T-helper 17 cell (primary cell): ENCODE measurements around the gene TCEAL4. TPM values are rescaled to one million over a fixed set of nuclear protein-coding genes. Genes with fewer than 3 reads are reported as not detected.

ENCODE experiments used
- ATAC-seq: fragments of 150-1000 bp; cut with Tn5 transposase; 2 replicates; pipeline ENCODE4 v1.10.0; 2021; ENCODE audit warnings: mild to moderate bottlenecking, moderate library complexity
- DNase-seq, 3 donors: peaks; one replicate each; pipeline versions ENCODE4 v3.0.0 to v3.0.0-alpha.2; 2020 to 2021
- H3K9me3 ChIP-seq: one replicate; pipeline ENCODE4 v1.7.0; 2013; ENCODE audit warnings: low read length, mild to moderate bottlenecking; ENCODE audit not compliant: control insufficient read depth, poor library complexity, severe bottlenecking
- H3K27ac Mint-ChIP-seq: one replicate; pipeline ENCODE4 v1.8.0; 2022; ENCODE audit warnings: mild to moderate bottlenecking, moderate library complexity, mixed read lengths
- H3K27me3 Mint-ChIP-seq: one replicate; pipeline ENCODE4 v1.8.0; 2022; ENCODE audit warnings: mixed read lengths
- H3K36me3 Mint-ChIP-seq: one replicate; pipeline ENCODE4 v1.8.0; 2022; ENCODE audit warnings: low read depth, mixed read lengths
- H3K4me1 Mint-ChIP-seq: one replicate; pipeline ENCODE4 v1.8.0; 2022; ENCODE audit warnings: mild to moderate bottlenecking, mixed read lengths
- H3K4me3 Mint-ChIP-seq: one replicate; pipeline ENCODE4 v1.8.0; 2022; ENCODE audit warnings: mild to moderate bottlenecking, moderate library complexity, mixed read lengths
- total RNA-seq, 4 donors: library from RNA in 2 of 4; stranded (reverse) in 2 of 4; gene quantifications; one replicate each; pipeline ENCODE4 v1.2.3 and lab custom pipeline; 2022 to 2026

The TCEAL4 gene
- total RNA-seq, 2 donors from 2014 or later, result 6.6 to 11.9 TPM

GRCh38 chrX:103635436-103635835, 50.1 kb downstream of the TCEAL4 start:
- no peak for ATAC-seq
- DNase-seq, result no peak
- Mint-ChIP-seq H3K36me3 (no peaks in the 10 kb centered on the region), H3K4me1 (no peaks in the 10 kb centered on the region), H3K27me3 (peaks cover 4% of the 10 kb centered on the region), H3K27ac (no peak overlapping the region), H3K4me3 (no peak overlapping the region)
- H3K9me3 ChIP-seq, result no peaks in the 10 kb centered on the region

Other genes starting within 250 kb of the TCEAL4 start
- gene TCEAL9, start 229.0 kb upstream of the TCEAL4 start, total RNA-seq, result under 1 TPM in 1 of 2 donors, not detected in 1; 0.55 TPM
- gene BEX3, start 209.0 kb upstream of the TCEAL4 start, total RNA-seq, result 10 to 100 TPM in 1 of 2 donors, 1 to 10 TPM in 1; 5.7 to 32.0 TPM
- gene RAB40A, start 66.0 kb upstream of the TCEAL4 start, total RNA-seq, result under 1 TPM in 1 of 2 donors, not detected in 1; 0.31 TPM
- gene TCEAL3, start 22.4 kb downstream of the TCEAL4 start, total RNA-seq, result 1 to 10 TPM; 5.2 to 7.6 TPM
- gene TCEAL1, start 43.5 kb downstream of the TCEAL4 start, total RNA-seq, result 1 to 10 TPM; 3.7 to 4.7 TPM
- gene MORF4L2, start 101.2 kb downstream of the TCEAL4 start, total RNA-seq, result 100 to 1,000 TPM; 176 to 192 TPM
- gene TMEM31, start 125.4 kb downstream of the TCEAL4 start, total RNA-seq, result not detected
- gene PLP1, start 191.3 kb downstream of the TCEAL4 start, total RNA-seq, result not detected
- gene RAB9B, start 246.7 kb downstream of the TCEAL4 start, total RNA-seq, result under 1 TPM; 0.18 to 0.25 TPM